Brain microvascular endothelial cell (primary cell): ENCODE data around the gene SNCG.

Experiments
- DNase-seq: peaks from one replicate; pipeline ENCODE4 v3.0.0-alpha.2; 2020
- H3K27ac ChIP-seq: fragments of 250-450 bp; sonication (Bioruptor Pico); 2 replicates; pipeline ENCODE4 v1.5.1; 2020; ENCODE audit warnings: mild to moderate bottlenecking, moderate library complexity
- H3K27me3 ChIP-seq: fragments of 250-450 bp; sonication (Bioruptor Pico); replicated peaks from 2 replicates; pipeline ENCODE4 v1.5.1; 2020; ENCODE audit warnings: mild to moderate bottlenecking
- H3K36me3 ChIP-seq: fragments of 250-450 bp; sonication (Bioruptor Pico); replicated peaks from 2 replicates; pipeline ENCODE4 v1.5.1; 2020; ENCODE audit warnings: mild to moderate bottlenecking
- H3K4me3 ChIP-seq: 2 replicates; pipeline ENCODE4 v1.5.1; 2011; ENCODE audit warnings: low read depth, mild to moderate bottlenecking, control low read depth, low read length, moderate library complexity
- in situ Hi-C: cut with HindIII; loops from 2 replicates; pipeline ENCODE4 v1.10.0; 2017; ENCODE audit warnings: low sequenced_read_pairs, low pct_ligation_motif_present
- TF ChIP-seq, protein P1 (sequence below): IDR thresholded peaks from 2 replicates; pipeline ENCODE4 v1.5.1; 2011; ENCODE audit warnings: low read depth, mild to moderate bottlenecking, moderate library complexity, low read length, control low read depth, inconsistent platforms; ENCODE audit errors: missing control alignments

The SNCG gene

DNA sequence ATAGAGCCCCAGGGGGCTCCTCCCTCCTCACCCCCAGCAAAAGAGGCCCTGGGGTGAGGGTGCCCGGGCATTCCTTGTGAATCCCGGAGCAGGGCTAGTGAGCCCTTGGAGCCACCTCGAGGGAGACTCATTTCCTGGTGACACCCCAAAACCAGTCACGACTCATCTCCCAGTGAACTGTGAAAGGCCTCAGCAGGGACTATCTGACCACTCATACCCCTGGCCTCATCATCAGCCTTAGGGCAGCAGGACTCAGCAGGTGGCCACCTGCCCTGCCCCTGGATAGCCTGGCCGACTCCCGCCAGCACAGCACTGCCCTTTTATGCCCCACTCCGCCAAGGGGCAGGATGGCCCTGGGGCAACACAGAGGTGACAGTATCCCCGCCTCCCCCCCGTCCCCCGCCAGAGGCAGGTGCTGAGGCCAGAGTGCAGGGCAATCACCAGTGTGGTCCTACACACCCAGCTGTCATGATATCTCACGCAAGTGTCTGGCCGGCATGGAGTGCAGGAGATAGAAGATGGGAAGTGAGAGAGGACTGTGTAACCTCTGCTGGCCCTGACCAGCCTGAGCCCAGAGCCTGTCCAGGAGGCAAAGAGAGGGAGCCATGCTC is 3.2 kb downstream of the SNCG start:
- no peak overlapping the region for H3K4me3 ChIP-seq
- H3K36me3 ChIP-seq = no peaks in the 10 kb centered on the region
- in situ Hi-C loops = no loop called here
- no peak for DNase-seq
- H3K27ac ChIP-seq = no peak overlapping the region
- TF ChIP-seq, protein P1, sequence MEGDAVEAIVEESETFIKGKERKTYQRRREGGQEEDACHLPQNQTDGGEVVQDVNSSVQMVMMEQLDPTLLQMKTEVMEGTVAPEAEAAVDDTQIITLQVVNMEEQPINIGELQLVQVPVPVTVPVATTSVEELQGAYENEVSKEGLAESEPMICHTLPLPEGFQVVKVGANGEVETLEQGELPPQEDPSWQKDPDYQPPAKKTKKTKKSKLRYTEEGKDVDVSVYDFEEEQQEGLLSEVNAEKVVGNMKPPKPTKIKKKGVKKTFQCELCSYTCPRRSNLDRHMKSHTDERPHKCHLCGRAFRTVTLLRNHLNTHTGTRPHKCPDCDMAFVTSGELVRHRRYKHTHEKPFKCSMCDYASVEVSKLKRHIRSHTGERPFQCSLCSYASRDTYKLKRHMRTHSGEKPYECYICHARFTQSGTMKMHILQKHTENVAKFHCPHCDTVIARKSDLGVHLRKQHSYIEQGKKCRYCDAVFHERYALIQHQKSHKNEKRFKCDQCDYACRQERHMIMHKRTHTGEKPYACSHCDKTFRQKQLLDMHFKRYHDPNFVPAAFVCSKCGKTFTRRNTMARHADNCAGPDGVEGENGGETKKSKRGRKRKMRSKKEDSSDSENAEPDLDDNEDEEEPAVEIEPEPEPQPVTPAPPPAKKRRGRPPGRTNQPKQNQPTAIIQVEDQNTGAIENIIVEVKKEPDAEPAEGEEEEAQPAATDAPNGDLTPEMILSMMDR = no peak
- no peaks in the 10 kb centered on the region for H3K27me3 ChIP-seq

DNA sequence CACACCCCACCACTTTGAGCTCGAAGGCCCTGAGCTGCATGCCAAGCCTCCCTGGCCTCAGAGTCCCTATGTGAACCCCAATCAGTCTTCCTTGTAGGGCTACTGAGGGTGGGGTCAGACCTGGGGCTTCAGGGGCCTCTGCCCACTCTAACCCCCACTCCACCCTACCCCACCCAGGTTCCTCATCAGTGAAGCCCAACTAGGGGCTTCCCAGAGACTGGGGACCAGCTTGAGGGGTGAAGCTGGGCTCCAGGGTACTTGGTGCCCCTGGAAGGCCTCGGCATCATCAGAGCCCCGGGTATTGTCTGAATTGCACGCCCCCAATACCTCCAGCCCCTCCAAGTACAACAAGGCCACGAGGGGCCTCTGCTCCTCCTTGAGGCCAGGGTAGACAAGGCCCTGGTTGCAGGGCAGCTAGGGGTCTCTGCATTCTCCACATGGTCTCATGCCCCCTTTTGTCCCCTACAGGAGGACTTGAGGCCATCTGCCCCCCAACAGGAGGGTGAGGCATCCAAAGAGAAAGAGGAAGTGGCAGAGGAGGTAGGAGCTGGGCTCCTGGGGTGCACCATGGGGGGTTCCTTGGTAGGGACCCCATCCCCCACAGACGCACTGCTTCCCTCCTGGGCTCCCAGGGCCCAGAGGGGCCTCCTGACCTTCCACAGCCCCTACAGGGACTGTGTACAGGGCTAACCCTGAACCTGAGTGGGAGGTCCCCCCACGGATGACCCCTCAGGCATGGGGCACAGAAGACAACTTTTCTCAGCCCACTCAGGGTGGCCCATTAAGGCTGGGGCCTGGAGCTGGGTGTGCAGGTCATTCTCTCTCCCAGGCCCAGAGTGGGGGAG is 4.0 kb downstream of the SNCG start:
- H3K36me3 ChIP-seq = no peaks in the 10 kb centered on the region
- DNase-seq = no peak
- TF ChIP-seq, protein P1 = no peak
- H3K27me3 ChIP-seq = no peaks in the 10 kb centered on the region
- H3K27ac ChIP-seq = no peak overlapping the region
- no peak overlapping the region for H3K4me3 ChIP-seq
- in situ Hi-C loops = no loop called here

DNA sequence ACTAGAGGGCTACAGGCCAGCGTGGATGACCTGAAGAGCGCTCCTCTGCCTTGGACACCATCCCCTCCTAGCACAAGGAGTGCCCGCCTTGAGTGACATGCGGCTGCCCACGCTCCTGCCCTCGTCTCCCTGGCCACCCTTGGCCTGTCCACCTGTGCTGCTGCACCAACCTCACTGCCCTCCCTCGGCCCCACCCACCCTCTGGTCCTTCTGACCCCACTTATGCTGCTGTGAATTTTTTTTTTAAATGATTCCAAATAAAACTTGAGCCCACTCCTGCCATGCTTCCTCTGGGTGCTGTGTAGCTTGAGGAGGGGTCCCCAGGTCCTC is 4.5 kb downstream of the SNCG start:
- in situ Hi-C loops = no loop called here

DNA sequence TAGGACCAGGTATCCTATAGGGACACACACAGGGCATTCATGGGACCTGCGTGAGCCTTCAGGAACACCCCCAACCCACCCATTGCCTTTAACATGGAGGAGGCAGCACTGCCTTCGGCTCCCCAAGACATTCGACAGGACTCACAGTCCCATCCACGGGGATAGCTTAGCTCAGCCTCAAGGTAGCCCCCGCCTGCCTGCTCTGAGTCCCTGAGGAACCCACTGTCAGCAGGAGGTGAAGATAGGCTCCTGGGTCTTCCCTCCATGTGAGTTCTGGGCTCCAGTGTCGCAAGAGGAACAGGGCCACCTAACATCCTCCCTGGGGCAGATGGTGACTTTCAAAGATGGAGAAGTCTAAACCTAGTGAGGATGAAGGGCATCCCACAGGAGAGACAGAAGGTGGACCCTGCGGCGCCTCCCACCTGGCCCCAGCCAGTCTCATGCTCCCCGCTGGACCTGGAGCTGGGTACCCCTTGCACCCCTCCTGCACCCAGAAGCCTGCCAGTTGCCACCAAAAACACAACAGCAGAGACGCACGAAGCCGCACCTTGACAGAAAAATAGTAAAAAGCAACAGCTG is 5.0 kb downstream of the SNCG start:
- no peaks in the 10 kb centered on the region for H3K27me3 ChIP-seq
- H3K27ac ChIP-seq = no peak overlapping the region
- no peaks in the 10 kb centered on the region for H3K36me3 ChIP-seq
- H3K4me3 ChIP-seq = no peak overlapping the region
- TF ChIP-seq, protein P1 = no peak
- in situ Hi-C loops = no loop called here
- DNase-seq = no peak

More for the DNA sequence above, 4.5 kb downstream of the SNCG start:
- TF ChIP-seq, protein P1 = no peak
- no peaks in the 10 kb centered on the region for H3K27me3 ChIP-seq
- H3K27ac ChIP-seq = no peak overlapping the region
- H3K4me3 ChIP-seq = no peak overlapping the region
- no peaks in the 10 kb centered on the region for H3K36me3 ChIP-seq
- DNase-seq = no peak

DNA sequence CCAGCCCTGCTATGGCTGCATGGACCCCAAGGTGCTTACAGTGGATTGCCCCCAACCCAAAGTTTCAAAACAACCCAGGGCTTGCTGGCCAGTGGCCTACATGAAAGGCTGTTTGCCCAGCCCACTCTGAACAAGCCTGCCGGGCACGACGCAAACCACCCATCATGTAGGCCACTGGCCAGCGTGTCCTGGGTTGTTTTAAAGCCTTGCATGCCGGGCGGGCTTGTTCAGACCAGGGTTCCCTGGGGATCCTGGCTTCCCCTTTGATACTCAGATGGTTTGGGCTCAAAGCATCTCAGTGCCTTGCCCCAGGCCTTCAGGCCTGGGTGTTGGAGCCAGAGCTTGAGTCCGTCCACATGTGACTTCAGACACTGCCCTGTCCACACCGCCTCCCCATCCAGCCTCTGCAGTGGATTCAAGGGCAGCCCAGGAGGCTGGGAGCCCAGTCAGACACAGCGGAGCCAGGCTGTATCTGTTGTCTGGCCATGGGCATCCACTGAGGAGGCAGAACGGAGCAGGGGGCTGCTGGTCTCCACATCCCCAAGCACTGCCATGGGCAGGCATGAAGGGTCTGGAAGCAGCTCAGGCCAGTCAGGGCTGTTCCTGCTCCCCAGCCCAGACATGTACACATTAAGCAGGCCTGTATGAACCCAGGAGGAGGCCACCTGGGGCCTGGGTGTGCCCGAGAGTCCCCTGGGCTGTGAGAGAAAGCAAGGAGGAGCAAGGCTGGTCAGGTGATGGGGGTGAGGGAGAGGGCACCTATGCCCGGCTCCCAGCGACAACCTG is 5.9 kb downstream of the SNCG start:
- in situ Hi-C loops = no loop called here
- H3K27me3 ChIP-seq = no peaks in the 10 kb centered on the region
- H3K36me3 ChIP-seq = no peaks in the 10 kb centered on the region
- DNase-seq = no peak
- H3K27ac ChIP-seq = no peak overlapping the region
- TF ChIP-seq, protein P1 = no peak
- no peak overlapping the region for H3K4me3 ChIP-seq
